ENCODE measurements around the gene ELFN1. TPM values are rescaled to one million over a fixed set of nuclear protein-coding genes. Genes with fewer than 3 reads are reported as not detected.

Gene ELFN1
- total and polyA plus RNA-seq, 10 of the 15 experiments (the other 5 are each of a cell fraction or from before 2014, with no cell fraction given), result 0.04 TPM; not detected in 9

GRCh38 chr7:1635401-1635800 is 34.7 kb upstream of the ELFN1 start (continued):
- no peak for TF ChIP-seq ZNF384 (IDR thresholded peaks at IDR 0.05; ENCODE audit: borderline replicate concordance, low read depth, low read length)
- no peak for TF ChIP-seq ZNF24 (IDR thresholded peaks at IDR 0.05)
- no peak for TF ChIP-seq EED (IDR thresholded peaks at IDR 0.05; ENCODE audit: low read depth)
- TF ChIP-seq CHD2 (IDR thresholded peaks at IDR 0.05; ENCODE audit: borderline replicate concordance, low read depth, low read length), result no peak
- TF ChIP-seq IRF3 (IDR thresholded peaks at IDR 0.05), result no peak
- TF ChIP-seq MYC (IDR thresholded peaks at IDR 0.05; ENCODE audit: insufficient read depth, insufficient read length, insufficient replicate concordance, low read length, severe bottlenecking), result no peak
- no peak for TF ChIP-seq BRCA1 (IDR thresholded peaks at IDR 0.05; ENCODE audit: low read depth, low read length)
- TF ChIP-seq KDM1A (IDR thresholded peaks at IDR 0.05; ENCODE audit: borderline replicate concordance), result no peak

DNA sequence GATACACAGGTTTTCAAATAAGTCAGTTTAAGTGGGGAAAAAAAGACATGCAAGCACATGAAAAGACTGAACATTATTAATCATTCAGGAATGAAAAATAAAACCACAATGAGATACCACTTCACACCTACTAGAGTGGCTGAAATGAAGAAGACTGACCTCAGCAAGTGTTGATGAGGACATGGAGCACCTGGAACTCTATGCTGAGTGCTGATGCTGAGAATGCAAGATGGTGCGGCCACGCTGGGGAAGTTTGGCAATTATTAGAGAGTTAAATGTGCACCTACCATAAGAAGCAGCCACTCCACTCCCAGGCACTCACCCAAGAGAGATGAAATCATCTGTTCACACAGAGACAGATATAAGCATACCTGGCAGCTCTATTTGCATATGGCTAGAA is 32.9 kb upstream of the ELFN1 start:
- intact Hi-C loops (cut with micrococcal nuclease; ENCODE audit: unreplicated experiment), result no loop called here
- CTCF ChIA-PET, result no interaction called here
- H3K4me3 ChIP-seq, result no peak overlapping the region
- WGBS (ENCODE audit: insufficient coverage, insufficient replicate concordance, low lambda C conversion rate, missing lambda C conversion rate), result 63% methylated on average over 2 of the region's 2 CpGs
- POLR2A ChIA-PET, result no interaction called here
- RAD21 ChIA-PET (ENCODE audit: unreplicated experiment), result no interaction called here
- ATAC-seq (no peak), FAIRE-seq (no peak), DNase-seq (ENCODE audit: low read depth, low spot score) (no peak)
- in situ Hi-C loops (cut with MboI), result no loop called here
- H3K79me2 ChIP-seq (ENCODE audit: control insufficient read depth, insufficient read depth, low read length), result no peaks in the 10 kb centered on the region
- no peaks in the 10 kb centered on the region for H3K4me1 ChIP-seq (ENCODE audit: control insufficient read depth, insufficient read depth, low read length)
- no peaks in the 10 kb centered on the region for H3K36me3 ChIP-seq (ENCODE audit: control insufficient read depth in 2 of 2, insufficient read depth in 2 of 2, low read length in 1 of 2)
- H3K9me3 ChIP-seq (replicated peaks; ENCODE audit: control insufficient read depth, insufficient read depth, low read length), result no peaks in the 10 kb centered on the region; the same call in 2 of the 3 replicates
- no peak overlapping the region for H3K4me2 ChIP-seq (ENCODE audit: control insufficient read depth, insufficient read depth)
- no TSS peak for BruUV-seq (replicated peaks)
- SMC1A ChIA-PET (ENCODE audit: uncharacterized antibody, unreplicated experiment), result no interaction called here
- H3K27me3 ChIP-seq (replicated peaks in 1 of 2; ENCODE audit: control insufficient read depth in 2 of 2, insufficient read depth in 2 of 2, low read length in 1 of 2), result no peaks in the 10 kb centered on the region
- no peaks in the 10 kb centered on the region for H4K20me1 ChIP-seq (ENCODE audit: control insufficient read depth, insufficient read depth)
- no peak overlapping the region for H3K27ac ChIP-seq (ENCODE audit: control insufficient read depth, insufficient read depth)
- no peak overlapping the region for H2AFZ ChIP-seq (ENCODE audit: control insufficient read depth, low read depth, low read length)
- H3K9ac ChIP-seq (ENCODE audit: control insufficient read depth, insufficient read depth, low read length), result no peak overlapping the region
- no peak for TF ChIP-seq IKZF1 (conservative IDR thresholded peaks at IDR 0.05)
- no peak for TF ChIP-seq SMAD5 (IDR thresholded peaks at IDR 0.05; ENCODE audit: low read depth)
- TF ChIP-seq SUZ12 (IDR thresholded peaks at IDR 0.05; ENCODE audit: unreplicated experiment), result no peak
- no peak for TF ChIP-seq HCFC1 (IDR thresholded peaks at IDR 0.05; ENCODE audit: low read length)
- TF ChIP-seq ATF7 (IDR thresholded peaks at IDR 0.05; ENCODE audit: low read depth), result no peak
- no peak for TF ChIP-seq CUX1 (IDR thresholded peaks at IDR 0.05; ENCODE audit: insufficient replicate concordance, low read depth, low read length)
- TF ChIP-seq, protein P1, sequence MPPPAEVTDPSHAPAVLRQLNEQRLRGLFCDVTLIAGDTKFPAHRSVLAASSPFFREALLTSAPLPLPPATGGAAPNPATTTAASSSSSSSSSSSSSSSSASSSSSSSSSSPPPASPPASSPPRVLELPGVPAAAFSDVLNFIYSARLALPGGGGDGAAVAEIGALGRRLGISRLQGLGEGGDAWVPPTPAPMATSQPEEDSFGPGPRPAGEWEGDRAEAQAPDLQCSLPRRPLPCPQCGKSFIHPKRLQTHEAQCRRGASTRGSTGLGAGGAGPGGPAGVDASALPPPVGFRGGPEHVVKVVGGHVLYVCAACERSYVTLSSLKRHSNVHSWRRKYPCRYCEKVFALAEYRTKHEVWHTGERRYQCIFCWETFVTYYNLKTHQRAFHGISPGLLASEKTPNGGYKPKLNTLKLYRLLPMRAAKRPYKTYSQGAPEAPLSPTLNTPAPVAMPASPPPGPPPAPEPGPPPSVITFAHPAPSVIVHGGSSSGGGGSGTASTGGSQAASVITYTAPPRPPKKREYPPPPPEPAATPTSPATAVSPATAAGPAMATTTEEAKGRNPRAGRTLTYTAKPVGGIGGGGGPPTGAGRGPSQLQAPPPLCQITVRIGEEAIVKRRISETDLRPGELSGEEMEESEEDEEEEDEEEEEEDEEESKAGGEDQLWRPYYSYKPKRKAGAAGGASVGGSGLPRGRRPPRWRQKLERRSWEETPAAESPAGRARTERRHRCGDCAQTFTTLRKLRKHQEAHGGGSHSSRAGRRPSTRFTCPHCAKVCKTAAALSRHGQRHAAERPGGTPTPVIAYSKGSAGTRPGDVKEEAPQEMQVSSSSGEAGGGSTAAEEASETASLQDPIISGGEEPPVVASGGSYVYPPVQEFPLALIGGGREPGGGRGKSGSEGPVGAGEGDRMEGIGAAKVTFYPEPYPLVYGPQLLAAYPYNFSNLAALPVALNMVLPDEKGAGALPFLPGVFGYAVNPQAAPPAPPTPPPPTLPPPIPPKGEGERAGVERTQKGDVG (CRISPR knock-in tag; IDR thresholded peaks at IDR 0.05), result no peak
- TF ChIP-seq POU2F2 (IDR thresholded peaks at IDR 0.05; ENCODE audit: borderline replicate concordance, low read depth, low read length), result no peak

All from GM12878 (cell line).